C4-2B (cell line): ENCODE measurements around the gene LGSN.

Experiments
- CTCF ChIP-seq: fragments of 450-650 bp; conservative IDR thresholded peaks from 2 replicates; pipeline ENCODE4 v1.5.1; 2017; ENCODE audit warnings: mild to moderate bottlenecking
- ZFX ChIP-seq: fragments of 450-650 bp; IDR thresholded peaks from 2 replicates; pipeline ENCODE4 v1.6.1; 2017

DNA sequence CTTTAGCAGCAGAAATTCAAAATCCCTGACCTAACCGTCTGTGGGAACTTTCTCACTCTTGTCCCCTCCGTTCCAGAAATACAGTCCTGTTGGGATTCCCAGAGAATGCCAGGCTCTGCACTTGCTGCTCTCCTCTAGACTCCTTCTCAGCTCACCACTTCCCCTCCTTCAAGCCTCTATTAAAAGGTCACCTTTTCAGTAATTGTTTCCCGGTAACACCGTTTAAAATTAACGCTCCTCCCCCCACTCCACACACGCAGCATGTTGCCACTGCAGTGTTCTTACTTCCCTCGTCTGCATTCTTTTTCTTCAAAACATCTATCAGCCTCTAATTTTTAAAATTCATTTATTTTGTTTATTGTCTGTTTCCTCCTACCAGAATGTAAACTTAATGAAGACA, 48.6 kb upstream of the LGSN start:
- TF ChIP-seq CTCF (no peak), ZFX (no peak)
